GM21723 (cell line): Measurements from ENCODE around the gene LBHD2.

Experiments used
- ATAC-seq: cut with Tn5 transposase; IDR thresholded peaks from one replicate; pipeline ENCODE4 v1.9.1; 2021; ENCODE audit warnings: mild to moderate bottlenecking, moderate library complexity; ENCODE audit not compliant: unreplicated experiment

The LBHD2 gene

DNA sequence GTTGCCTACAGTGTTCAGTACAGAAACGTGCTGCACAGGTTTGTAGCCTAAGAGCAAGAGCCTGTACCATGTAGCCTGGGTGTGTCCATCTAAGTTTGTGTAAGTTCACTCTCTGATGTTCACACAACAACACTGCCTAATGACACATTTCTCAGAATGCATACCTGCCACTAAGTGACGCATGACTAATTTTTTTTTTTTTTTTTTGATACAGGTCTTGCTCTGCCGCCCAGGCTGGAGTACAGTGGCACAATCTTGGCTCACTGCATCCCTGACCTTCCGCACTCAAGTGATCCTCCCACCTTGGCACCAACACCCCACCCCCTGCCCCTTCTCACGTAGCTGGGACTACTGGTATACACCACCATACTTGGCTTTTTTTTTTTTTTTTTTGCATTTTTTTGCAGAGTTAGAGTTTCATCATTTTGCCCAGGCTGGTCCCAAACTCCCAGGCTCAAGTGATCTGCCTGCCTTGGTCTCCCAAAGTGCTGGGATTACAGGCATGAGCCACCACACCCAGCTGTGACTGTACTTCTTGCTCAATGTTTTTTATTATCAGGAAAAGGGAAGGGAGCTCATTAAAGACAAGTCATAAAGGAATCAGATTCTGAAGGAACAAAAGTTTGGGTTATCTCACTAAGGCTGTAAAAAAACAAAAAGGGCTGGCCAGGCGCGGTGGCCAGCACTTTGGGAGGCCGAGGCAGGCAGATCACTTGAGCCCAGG lies 16.6 kb upstream of the LBHD2 start:
- ATAC-seq: no peak

DNA sequence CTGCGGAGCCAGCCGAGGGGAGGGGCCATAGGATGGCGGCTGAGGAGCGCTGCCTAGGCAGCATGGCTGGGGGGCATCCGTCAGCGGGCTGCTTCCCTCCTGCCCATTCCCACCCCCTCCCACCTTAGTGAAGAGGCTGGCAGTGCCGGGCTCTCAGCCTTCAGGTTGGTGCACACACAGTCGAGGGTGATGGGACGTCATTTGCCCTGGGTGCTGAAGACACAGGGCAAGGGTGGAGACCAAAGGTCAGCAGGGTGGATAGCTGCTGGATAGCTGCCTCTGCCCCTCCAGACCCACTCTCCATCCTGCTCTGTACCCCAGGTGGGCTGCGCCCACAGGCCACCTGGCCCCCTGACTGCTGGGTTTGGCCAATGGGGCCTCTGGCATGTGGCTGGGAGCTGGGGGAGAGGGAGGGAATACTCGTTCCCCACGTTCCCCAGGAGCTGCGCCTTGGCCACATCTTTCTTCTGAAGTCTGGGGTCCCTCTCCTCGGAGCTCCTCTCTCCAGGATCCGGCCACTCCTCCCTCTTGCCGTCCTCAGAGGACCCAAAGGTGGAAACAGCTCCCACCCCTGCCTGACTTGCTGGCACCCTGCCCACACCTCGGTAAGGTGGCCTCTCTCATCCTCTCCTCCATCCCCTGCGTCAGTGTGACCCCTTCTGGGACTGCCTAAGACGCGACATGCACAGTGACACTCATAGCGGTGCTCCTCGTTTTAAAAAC lies 15.5 kb upstream of the LBHD2 start:
- ATAC-seq: no peak

DNA sequence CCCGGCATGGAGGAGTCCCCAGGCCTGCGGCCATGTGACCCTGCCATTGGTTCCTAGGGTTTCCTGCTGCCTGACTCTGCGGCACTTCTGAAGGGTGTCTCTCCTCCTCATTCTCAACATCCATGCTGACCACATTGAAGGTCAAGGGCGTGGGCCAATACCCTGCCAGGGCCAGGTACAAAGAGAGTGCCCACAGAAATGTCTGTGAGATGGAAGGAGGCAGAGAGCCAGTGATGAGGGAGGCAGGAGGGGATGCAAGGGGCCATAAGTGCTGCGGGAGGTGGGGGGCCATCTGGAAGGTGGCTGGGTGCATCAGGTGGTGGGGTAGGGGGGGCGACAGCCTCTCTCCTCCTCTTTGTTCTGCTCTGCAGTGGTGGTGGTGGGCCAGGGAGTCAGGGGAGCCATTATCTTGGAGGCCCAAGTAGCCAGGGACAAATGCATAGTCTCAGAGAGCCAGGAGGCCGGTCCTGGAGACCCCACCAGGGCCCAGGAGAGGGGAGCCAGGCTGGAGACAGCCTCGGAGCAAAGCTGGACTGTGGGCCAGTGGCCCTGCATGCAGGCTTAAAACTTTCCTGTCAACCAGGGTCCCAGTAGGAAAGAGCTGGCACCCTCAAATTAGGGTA lies 13.6 kb upstream of the LBHD2 start:
- no peak for ATAC-seq

DNA sequence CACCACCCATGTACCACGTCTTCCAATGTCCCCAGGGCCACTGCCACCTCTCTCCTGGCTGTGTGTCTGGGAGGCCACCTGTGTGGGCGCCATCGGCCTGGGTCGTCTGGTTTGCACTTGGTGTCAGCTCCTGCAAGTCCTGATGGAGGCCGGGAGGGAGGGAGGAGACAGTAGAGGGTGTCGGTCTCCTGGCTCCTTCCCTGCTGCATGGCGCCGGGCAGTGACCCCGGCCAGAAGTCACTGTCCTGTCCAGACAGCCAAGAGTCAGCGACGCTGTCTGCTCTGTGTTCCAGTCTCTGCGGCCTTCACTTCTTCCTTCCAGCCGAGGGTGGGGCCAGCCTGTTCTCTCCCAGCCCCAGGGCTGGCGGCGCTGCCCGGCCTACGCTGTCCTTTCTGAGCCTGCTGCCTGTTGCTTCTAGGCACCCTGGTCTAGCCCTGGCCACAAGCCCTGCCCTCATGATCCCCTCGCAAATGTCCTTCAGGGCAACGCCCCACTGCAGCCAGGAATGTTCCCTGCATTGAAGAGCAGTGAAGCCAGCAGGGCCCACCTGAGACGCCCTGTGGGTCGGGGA lies 13.0 kb upstream of the LBHD2 start:
- ATAC-seq: no peak

DNA sequence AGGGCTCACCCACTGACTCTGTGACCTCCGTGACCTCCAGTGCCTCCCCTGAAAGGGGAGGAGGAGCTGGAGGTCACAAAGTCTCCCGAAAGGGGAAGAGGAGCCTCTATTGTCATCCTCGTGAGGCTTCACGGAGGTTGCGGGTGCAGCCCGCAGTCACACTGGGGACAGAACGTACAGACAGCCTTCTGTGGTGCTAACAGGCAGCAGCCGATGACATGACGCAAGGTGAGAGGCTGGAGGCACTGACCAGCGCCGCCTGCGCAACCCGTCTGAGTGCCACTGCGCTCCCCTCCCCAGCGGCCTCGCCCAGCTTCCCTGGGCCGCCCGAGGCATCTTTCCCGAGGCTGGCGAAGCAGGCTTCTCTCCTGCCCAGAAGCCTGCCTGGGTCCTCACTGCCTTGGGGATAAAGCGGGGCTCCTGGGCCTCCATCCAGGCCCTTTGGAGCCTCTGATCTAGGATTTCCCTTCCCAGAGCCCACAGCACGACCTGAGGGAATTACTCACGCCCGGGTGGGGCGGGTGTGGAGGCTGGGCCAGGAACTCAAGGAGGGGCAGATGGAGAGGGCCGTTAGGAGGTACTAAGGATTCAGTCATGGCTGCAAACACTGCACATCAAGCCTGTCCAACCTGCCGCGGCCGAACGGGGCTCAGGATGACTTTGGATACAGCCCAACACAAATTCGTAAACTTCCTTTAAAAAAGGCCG lies 12.3 kb upstream of the LBHD2 start:
- ATAC-seq: no peak

DNA sequence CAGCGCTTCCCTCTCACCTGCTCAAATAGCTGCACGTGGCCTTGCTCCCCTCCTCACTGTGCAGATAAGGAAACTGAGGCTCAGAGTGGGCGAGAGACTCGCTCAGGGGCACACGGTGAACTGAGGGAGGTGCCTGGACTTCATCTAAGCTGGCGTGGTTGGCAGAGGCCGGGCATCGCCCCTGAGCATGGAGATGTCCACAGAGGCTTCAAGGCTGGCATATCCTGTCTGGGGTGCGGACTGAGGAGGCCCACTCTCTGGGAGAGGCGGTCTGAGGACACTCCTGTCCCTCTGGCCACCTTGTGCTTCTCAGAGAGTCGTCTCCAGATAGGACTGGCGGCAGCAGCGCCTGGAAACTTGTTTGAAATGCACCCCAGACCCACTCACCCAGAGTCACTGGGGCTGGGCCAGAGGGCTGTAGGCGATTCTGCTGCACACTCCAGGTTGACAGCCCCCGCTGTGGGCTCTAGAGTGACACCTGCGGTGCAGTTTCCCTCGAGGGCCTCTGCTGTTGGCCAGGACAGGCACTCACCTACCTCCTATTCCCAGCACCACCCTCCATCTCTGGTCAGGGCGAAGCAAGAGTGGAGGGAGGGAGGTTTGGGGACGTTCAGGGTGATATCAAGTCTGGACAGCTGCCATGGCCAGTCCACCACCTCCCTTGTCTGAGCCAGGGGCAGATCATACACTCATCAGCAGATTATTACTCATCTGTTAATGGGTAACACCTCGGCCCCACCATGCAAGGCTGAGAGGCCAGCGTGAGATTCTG lies 11.2 kb upstream of the LBHD2 start:
- no peak for ATAC-seq

DNA sequence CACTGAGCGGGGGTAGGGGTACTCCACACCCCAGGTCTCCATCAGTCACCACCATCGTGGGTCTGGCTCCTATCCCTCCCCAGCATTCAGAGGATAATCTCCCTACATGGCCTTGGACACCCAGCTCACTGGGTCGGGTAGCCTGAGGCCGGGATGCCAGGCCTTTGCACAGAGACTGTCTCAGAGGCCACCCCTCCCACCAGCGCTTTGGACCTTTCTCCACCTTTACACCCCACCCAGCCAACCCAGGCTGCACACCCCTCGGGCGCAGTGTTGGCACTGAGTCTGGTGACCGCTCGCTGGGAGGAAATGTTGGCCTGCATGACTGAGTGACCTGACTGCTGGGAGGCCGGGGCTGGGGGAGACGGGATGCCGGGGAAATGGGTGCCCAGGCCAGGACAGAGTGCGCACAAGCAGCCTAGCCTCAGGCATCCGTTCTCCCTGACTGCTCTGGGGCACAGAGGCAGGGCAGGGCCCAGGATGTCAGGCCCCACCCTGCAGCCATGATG lies 10.6 kb upstream of the LBHD2 start:
- ATAC-seq: no peak

DNA sequence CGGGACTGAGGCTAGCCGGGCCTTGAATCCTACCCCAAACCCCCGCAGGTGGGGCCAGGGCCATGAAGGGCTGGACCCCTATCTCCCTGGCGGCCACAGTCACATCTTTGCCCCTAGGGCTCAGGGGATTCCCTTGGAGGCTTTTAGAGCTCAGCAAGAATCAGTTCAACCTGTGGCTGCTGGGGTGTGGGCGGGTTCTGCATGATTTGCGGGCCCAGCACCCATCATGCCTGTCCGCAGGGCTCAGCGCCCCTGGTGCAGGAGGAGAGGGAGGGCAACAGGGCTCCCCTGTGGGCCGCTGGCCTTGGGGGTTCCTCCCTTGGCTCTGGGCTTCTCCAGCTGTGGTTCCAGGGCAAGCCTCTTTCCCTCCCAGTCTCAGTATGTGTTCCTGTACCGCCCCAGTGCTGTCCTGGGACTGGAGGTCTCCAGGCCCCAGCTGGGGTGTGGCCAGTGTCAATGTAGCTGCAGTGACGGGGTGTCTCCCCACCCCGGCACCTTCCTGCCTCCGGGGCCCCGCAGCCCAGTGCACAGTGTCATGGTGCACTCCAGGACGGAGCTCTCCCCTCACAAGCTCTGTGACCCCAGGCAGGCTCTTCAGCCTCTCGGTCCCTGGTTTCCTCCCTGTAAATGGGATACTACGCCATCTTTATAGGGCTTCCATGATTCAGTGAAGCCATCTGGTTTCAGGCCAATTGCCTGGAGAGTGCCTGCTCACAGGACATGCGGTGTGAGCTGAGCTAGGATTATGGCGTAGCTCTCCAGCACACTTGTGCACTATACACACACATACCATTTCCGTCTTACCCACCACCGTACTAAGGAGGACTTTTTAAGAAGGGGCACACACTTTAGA lies 9.9 kb upstream of the LBHD2 start:
- ATAC-seq: no peak

DNA sequence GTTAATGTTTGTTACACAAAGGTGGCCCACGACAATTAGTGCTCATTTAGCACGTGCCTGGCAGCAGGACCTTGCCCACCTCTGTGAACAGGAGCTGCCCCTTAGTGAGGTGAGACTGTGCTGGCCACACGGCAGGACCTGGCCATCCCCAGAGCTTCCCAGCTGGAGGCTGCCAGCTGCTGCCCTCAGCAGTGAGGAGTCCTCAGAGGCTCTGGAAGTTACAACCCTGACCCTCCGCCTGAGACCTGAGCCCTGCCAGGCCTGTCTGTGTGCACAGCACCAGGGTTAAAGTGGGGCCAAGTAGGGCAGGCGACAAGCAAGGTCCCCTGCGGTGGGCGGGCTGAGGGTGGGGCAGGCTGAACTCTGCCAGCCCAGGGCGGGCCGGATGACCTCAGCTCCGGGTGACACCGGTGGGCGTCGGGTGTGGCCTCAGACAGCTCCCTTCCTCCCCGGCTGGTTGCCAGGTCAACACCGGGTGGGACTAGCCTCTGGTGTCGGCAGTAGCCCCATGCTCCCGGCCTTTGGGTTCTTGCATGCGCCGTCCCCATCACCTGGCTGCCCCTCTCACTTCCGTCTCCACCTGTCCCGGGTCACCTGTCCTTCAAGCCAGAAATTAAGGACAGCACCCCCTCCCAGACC lies 9.2 kb upstream of the LBHD2 start:
- ATAC-seq: no peak

DNA sequence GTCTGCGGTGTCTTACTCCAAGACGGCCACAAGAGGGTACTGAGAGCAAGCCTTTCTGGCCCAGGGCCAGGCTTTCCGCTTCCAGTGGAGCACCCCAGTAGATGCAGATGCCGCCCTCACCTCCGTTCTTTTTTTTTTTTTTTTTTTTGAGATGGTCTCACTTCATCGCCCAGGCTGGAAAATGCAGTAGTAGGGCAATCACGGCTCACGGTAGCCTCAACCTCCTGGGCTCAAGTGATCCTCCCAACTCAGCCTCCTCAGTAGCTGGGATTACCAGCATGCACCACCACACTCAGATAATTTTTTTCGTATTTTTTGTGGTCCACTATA lies 5.6 kb upstream of the LBHD2 start:
- ATAC-seq: peak; percentile 53

DNA sequence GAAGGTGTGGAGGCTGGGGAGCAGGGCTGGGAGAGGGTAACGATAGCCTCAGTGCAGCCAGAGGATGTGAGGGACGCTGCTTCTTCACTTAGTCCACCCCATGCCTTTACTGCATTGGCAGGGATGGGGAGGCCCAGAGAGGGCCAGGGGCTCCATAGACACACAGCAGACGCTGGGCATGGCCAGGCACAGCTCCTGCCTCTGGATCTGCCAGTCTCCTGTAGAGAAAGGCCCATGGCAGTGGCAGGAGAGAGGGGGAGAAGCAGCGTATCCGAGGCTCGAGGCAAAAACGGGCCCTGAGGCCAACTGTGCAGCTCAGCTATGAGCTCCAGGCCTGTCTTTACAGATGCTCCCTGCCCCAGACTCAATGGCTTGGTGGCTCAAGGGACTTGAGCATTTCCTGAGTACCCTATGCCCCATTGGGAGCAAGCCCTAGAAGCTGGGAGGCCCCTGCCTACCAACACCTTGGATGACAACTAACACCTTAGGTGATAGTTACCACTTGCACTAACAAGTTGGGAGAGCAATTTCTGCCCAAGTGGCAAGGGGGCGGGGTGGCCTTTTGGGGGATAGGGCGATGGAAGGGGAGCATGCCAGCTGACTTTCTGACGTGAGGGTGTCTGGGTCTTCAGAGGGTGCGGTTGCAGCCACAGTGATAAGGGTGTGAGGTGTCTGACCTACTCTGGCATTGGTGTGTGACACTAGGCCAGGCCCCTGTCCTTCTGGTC lies 5.0 kb upstream of the LBHD2 start:
- ATAC-seq: no peak

DNA sequence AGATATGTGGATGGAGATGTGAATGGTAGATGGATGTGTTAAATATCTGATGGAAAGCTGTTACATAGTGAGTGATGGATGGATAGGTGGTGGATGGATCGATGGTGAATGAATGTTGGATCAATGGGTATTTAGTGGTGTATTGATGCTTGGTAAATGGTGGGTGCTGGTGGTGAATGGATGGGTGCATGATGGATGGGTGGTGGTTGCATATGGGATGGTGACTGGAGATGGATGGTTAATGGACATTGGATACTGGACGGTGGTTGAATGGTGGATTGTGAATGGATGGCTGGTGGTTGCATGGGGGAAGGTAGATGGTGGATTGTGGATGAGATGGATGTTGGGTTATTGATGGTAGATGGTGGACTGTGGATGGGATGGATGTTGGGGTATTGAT lies 2.1 kb upstream of the LBHD2 start:
- ATAC-seq: no peak

DNA sequence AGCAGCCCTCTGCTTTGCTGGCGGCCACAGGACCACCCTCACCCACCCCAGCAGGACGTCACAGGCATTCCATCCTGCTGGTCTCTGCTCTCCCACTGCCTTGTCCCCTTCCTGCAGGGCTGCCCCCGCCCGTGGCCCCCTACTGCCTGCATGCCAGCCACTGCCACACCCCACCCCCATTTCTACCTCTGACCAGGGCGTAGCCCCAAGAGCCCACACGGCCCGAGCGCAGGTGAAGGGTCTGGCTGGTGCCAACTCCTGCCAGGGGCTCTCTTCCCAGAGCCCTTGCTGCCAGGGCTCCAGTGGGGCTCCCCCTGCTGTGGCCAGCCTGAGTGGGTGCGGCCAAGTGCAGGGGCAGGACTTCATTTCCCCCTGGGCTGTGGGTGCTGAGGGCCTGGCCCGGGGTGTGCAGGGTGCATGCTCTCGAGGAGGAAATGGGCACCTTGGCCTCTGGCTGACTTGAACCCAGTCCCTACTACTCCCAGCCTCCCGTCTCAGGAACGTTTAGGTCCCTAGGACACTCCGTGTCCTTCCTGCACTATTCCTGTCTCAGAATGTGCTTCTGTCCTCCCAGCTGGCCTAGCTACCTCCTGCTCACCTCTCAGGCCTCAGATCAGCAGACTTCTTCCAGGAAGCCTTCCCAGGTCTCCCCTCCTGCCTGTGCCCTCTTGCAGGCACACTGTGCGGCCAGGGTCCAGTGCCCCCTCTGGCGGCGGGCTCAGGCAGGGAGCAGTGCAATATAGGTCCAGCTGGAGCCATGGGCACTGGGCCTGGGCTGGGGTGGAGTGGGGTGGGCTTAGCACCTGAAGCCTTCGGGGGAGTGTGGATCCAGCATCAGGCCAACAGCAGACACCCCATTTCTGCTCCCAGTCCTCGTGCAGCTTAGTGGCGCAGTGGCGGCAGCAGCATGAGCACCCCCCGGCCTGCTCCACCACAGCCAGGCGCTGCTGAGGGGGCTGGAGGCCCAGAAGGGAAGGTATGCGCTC lies 1.4 kb downstream of the LBHD2 start:
- ATAC-seq: no peak

DNA sequence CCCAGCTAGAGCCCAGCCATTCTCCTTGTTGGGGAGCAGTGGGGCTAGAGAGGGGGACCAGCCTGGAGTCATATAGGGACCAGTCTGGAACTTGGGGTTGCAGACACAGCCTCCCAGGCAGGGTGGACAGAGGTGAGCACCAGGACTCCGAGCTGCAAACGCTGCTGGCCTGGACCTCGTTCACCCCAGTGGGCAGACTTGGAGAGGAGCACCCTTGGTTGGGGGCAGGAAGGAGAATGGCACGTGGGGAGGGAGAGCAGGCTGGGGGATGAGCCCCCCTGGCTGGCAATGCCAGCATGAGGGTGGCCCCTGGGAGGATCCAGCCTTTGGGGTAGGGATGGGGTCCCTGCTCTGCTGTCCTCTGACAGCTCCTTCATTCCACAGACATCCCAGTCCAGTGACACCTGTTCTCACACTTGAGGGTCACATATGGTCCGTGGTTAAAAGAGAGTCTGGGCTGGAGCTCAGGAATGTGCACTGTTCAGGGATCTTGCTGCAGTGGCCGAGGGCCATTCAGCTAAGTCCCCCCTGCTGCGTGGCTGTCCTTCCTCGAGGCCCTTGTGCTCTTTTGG lies 2.8 kb downstream of the LBHD2 start:
- ATAC-seq: no peak

DNA sequence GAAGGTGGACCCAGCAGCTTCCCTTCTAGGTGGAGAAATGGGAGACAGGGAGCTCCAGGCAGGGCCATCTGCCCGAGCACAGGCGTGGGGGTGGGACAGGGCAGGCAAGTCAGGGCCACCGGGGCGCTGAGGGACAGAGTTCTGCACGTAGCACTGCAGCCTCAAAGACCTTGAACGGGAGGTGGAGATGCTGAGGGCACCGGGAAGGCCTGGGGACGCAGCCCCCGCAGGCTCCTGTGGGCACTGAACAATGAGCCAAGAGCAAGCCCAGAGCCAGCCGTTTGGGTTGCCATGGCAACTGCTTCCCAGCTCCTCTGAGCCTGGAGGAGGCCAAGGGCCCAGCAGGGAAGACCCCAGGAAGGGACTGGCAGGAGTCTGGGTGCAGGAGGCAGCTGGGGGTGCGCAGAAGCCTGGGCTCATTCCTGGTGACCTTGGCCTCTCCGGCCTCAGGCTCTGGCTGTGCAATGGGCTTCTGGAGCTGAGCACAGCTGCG lies 3.4 kb downstream of the LBHD2 start:
- ATAC-seq: no peak

DNA sequence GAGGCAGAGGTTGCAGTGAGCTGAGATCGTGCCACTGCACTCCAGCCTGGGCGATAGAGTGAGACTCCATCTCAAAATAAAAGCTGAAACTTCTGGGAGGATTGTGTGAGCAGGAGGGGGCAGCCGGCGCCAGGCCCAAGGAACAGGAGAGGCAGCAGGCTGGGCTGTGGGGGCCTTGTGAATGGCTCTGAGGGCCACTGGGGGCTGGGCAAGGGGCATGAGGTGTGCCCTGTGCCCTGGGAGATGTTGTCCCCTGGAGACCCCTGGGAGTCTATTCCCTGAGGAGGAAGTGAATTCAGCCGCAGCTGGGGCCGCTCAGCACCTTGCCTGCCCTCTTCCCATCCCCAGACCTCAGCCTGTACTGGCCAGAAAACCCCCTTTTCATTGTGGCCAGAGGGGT lies 4.9 kb downstream of the LBHD2 start:
- no peak for ATAC-seq
